GM18951 (cell line): Measurements from ENCODE around the gene SLFN5.
"Not testable (repeated sequence)": the region's sequence is repeated elsewhere in the genome, so short reads cannot be mapped to it uniquely, and the experiment has no call there.

Source experiments
- POLR2A ChIP-seq: IDR thresholded peaks from 4 replicates; pipeline ENCODE4 v1.6.1; 2011; ENCODE audit warnings: mild to moderate bottlenecking; ENCODE audit not compliant: insufficient read length, insufficient read depth; ENCODE audit errors: extremely low read depth
- in situ Hi-C: fragments of 300-500 bp; cut with MboI; formaldehyde crosslinking; loops from one replicate; pipeline ENCODE4 v1.12.0; 2022; ENCODE audit warnings: low sequenced_read_pairs, mixed read lengths, inconsistent platforms; ENCODE audit not compliant: unreplicated experiment

SLFN5 gene

DNA sequence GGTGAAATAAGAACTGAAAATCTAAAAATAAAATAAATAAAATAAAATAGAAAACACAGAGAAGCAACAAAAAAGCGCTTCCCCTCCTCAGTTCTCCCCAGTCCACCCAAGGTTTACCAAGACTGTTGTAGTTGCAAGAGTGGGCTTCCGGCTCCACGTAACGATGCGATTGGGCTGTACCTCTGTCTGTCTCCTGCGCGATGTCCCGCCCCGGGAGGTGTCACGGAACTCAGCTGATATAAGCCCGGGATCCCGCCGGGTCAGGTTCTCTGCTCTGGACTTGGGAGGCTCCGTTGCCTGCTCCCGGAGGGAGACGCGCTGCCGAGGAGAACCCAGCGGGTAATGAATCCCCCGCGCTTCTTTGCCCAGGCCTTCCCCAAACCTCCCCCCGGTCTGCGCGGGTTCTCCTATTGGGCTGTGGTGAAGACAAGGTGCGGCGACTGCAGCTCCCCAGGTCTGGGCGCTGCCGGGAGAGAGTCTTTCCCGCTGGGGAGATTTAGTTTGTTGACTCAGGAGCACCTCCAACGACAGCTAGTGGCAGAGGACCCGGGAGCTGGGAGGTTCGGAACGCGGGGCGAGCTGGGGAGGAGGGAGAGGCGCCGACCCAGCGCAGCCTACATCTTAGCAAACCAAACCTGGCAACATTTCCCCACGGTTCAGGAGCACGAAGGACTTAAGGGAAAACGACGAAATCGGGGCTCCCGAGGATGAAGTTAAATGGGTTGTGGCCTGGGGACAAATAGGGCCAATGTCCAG lies at the start of gene SLFN5:
Gene SLFN5, plus strand, starts transcription at position 268 of the 756 bp plus-strand sequence. CDS start 15,619 bp downstream, outside the sequence.
- peak; percentile 86 for TF ChIP-seq POLR2A

DNA sequence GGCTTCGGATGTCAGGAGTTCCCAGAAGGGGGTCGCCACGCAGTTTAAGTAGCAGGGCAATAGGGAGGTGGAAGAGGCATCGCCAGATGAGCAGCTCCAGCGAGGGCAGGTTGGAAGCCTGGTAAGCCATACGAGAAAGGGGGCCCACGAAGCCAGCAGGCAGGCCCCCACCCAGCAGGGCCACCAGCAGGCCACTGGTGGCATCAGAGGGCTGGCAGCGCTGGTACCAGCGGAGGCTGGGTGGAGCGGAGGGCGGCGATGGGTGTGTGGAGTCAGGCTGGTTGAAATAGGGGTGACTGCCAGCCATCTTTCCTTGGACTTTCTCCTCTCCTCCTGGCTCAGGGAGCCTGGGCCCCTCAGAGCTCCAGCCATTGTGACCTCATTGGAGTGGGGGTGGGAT lies 48.9 kb upstream of the SLFN5 start, which contains the start of gene SLC35G3:
Gene SLC35G3, minus strand, starts transcription at position 393 of the 400 bp plus-strand sequence. Its CDS starts 86 bp downstream, at position 307.
- in situ Hi-C loops, result not testable (repeated sequence)

More for the DNA sequence above, at the start of gene SLFN5:
- in situ Hi-C loops, result no loop called here

- in situ Hi-C loops, result not testable (repeated sequence)
These were observed 47.8 kb upstream of the SLFN5 start for GRCh38 chr17:35195062-35195461.

DNA sequence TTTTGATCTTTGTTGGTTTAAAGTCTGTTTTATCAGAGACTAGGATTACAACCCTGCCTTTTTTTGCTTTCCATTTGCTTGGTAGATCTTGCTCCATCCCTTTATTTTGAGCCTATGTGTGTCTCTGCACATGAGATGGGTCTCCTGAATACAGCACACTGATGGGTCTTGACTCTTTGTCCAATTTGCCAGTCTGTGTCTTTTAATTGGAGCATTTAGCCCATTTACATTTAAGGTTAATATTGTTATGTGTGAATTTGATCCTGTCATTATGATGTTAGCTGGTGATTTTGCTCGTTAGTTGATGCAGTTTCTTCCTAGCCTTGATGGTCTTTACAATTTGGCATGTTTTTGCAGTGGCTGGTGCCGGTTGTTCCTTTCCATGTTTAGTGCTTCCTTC lies 40.3 kb upstream of the SLFN5 start:
- in situ Hi-C loops, result not testable (repeated sequence)

GRCh38 chr17:35210741-35211140 lies 32.1 kb upstream of the SLFN5 start:
- in situ Hi-C loops, result no loop called here
- no peak for TF ChIP-seq POLR2A

DNA sequence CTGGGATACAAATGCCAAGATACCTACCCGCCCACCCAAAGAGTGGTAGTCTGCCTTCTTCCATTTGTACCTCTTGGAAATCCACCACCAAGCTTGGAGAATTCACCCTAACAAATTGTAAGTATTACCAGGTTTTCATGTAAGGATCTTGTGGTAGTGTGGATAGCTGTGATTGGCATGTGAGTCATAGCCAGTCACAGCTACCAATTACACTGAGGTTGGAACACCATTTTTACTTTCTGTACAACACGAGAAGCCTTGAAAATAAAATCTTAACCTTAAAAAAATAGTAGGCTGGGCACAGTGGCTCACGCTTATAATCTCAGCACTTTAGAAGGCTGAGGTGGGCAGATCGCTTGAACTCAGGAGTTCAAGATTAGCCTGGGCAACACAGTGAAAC lies 30.2 kb upstream of the SLFN5 start:
- TF ChIP-seq POLR2A, result no peak
- in situ Hi-C loops, result no loop called here

- TF ChIP-seq POLR2A, result no peak
- in situ Hi-C loops, result no loop called here
These were observed 29.4 kb upstream of the SLFN5 start for GRCh38 chr17:35213412-35213940.

GRCh38 chr17:35214192-35214591 lies 28.7 kb upstream of the SLFN5 start:
- in situ Hi-C loops, result no loop called here
- no peak for TF ChIP-seq POLR2A

DNA sequence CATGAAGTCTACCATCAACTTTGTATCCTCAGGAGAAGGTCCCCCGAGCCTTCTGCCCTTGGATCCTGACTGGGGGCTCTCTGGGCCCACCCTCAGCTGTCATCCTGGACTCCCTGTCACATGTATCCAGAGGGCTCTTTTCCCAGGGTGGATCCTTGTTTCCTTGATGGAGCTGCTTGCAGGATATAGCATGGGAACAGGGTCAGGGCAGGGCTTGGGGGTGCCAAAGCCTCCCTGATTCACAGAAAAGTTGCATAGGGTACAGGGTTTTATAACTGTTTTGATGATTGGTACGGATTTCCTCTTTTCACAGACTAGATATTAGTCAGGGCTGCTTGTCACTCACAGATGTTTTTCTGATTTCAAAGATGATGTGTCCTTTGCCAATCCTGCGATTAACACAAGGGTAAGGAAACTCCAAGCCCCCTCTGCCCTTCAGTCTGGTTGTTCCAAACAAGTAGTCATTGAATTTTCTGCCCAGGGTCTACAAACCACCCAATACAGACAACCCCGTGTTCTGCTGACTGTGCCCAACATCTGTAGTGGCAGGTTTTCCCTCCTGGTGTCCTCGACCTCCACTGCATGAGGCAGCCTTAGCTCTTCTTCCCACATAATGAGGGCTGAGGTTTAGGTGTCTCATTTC lies 28.1 kb upstream of the SLFN5 start:
- in situ Hi-C loops, result no loop called here

DNA sequence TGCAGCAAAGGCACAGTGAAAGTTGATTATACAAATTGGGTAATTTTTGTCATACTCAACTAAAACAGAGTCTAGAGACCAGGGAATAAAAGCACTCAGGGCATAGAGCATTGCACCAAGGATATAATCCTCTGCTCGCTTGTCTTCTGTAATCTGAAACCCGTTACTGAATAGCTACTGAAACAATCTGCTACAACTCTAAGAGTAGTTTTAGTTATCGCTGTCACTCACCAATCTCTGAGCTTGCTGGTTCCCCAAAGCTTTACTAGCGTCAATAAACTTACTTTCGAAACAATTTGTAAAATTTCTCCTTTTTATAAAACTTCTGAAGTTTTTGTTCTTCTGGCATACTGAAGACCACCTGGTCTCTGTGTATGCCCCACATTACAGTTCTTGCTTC lies 25.8 kb upstream of the SLFN5 start:
- TF ChIP-seq POLR2A, result no peak
- in situ Hi-C loops, result no loop called here

More for the DNA sequence above, 28.1 kb upstream of the SLFN5 start:
- TF ChIP-seq POLR2A, result no peak

- in situ Hi-C loops, result no loop called here
- no peak for TF ChIP-seq POLR2A
These were observed 24.0 kb upstream of the SLFN5 start for GRCh38 chr17:35218915-35219314.

GRCh38 chr17:35222452-35222851 lies 20.4 kb upstream of the SLFN5 start:
- no peak for TF ChIP-seq POLR2A
- in situ Hi-C loops, result no loop called here

DNA sequence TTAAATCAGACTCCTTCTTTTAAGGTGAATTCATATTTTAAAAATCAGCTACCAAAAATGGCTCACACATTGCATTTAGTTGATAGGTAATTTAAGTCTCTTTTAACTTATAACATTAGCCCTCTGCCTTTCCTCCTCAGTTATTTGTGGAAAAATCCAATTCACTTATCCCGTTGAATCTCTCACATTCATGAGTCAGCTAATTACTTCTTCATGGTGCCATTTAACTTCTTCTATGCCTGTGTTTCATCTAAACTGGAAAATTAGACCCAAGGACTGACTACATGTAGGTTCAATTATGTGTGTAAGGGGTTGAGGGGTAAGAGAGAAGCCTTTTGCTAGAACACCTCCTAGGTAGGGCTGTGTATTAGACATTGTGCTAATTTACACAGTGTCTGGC lies 18.4 kb upstream of the SLFN5 start:
- in situ Hi-C loops, result no loop called here
- TF ChIP-seq POLR2A, result no peak

DNA sequence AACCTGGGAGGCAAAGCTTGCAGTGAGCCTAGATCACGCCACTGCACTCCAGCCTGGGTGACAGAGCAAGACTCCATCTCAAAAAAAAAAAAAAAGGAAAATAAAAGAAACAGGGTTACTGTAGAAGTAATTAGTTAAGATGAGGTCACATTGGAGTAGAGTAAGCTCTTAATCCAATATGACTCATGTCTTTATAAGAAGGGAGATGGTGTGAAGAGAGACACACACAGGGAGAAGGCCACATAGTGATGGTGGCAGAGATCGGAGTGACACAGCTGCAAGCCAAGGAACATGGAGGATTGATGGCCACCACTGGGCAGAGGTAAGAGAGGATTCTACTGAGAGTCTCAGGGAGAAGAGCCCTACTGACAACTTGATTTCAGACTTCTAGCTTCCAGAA lies 15.3 kb upstream of the SLFN5 start:
- in situ Hi-C loops, result no loop called here
- TF ChIP-seq POLR2A, result no peak

DNA sequence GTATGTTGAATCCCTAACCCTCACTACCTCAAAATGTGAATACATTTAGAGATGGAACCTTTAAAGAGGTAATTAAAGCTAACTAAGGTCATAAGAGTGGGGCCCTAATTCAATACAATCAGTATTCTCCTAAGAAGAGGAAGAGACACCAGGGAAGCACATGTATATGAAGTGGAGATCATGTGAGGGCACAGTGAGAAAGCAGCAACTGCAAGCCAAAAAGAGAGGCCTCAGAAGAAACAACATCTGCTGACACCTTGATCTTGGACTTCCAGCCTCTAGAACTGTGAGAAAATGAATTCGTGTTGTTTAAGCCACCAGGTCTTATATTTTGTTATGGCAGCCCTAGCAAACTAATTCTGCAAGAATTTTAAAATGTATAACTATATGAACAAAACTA lies 13.2 kb upstream of the SLFN5 start:
- in situ Hi-C loops, result no loop called here
- TF ChIP-seq POLR2A, result no peak

- in situ Hi-C loops, result not testable (repeated sequence)
These were observed 8.6 kb upstream of the SLFN5 start for GRCh38 chr17:35234315-35234714.
